Left hindlimb (tissue), 1 donor: ENCODE measurements around the gene CES2.
A peak's percentile ranks its signal among the peaks of the same experiment; 100 is the strongest.
"Not testable (repeated sequence)": the region's sequence is repeated elsewhere in the genome, so short reads cannot be mapped to it uniquely, and the experiment has no call there.

ENCODE experiments used
- DNase-seq: peaks from one replicate; pipeline ENCODE4 v3.0.0-alpha.2; 2018

CES2 gene

GRCh38 chr16:66937725-66938337 lies 2.5 kb downstream of the CES2 start:
- DNase-seq: peak; percentile 0

GRCh38 chr16:66939366-66939765 lies 4.0 kb downstream of the CES2 start:
- no peak for DNase-seq

- no peak for DNase-seq
These were observed 4.9 kb downstream of the CES2 start for GRCh38 chr16:66940236-66940635.

GRCh38 chr16:66942981-66943380 lies 7.7 kb downstream of the CES2 start:
- DNase-seq: peak; percentile 13

- DNase-seq: no peak
These were observed 8.2 kb downstream of the CES2 start for GRCh38 chr16:66943426-66944053.

GRCh38 chr16:66944054-66944441 lies 8.7 kb downstream of the CES2 start:
- no peak for DNase-seq

GRCh38 chr16:66944971-66945370 lies 9.7 kb downstream of the CES2 start:
- DNase-seq: not testable (repeated sequence)

GRCh38 chr16:66945939-66946338 lies 10.6 kb downstream of the CES2 start:
- DNase-seq: peak; percentile 12

GRCh38 chr16:66946541-66946940 lies 11.2 kb downstream of the CES2 start:
- DNase-seq: no peak

- no peak for DNase-seq
These were observed 11.6 kb downstream of the CES2 start for GRCh38 chr16:66946974-66947301.

GRCh38 chr16:66947302-66948065 lies 12.2 kb downstream of the CES2 start:
- peak; percentile 81 for DNase-seq

- DNase-seq: no peak
These were observed 13.0 kb downstream of the CES2 start for GRCh38 chr16:66948134-66948836.

- no peak for DNase-seq
These were observed 13.5 kb downstream of the CES2 start for GRCh38 chr16:66948837-66949225.

- DNase-seq: no peak
These were observed 14.2 kb downstream of the CES2 start for GRCh38 chr16:66949472-66949871.

GRCh38 chr16:66950437-66950836 lies 15.1 kb downstream of the CES2 start:
- no peak for DNase-seq

GRCh38 chr16:66950971-66951790 lies 15.9 kb downstream of the CES2 start:
- no peak for DNase-seq

- no peak for DNase-seq
These were observed 17.3 kb downstream of the CES2 start for GRCh38 chr16:66952430-66953110.

GRCh38 chr16:66953462-66954096 lies 18.3 kb downstream of the CES2 start:
- no peak for DNase-seq

GRCh38 chr16:66954097-66954659 lies 18.9 kb downstream of the CES2 start:
- peak; percentile 73 for DNase-seq

GRCh38 chr16:66955363-66956153 lies 20.2 kb downstream of the CES2 start:
- DNase-seq: not testable (repeated sequence)

- not testable (repeated sequence) for DNase-seq
These were observed 20.8 kb downstream of the CES2 start for GRCh38 chr16:66956154-66956457.
